GM19468 (cell line): ENCODE measurements around the gene OR13J1.
"Not testable (repeated sequence)": the region's sequence is repeated elsewhere in the genome, so short reads cannot be mapped to it uniquely, and the experiment has no call there.

Source experiments
- ATAC-seq: cut with Tn5 transposase; IDR thresholded peaks from one replicate; pipeline ENCODE4 v1.9.1; 2021; ENCODE audit warnings: mild to moderate bottlenecking, moderate library complexity, moderate number of reproducible peaks; ENCODE audit not compliant: unreplicated experiment; ENCODE audit errors: extremely low read depth

OR13J1 gene, protein sequence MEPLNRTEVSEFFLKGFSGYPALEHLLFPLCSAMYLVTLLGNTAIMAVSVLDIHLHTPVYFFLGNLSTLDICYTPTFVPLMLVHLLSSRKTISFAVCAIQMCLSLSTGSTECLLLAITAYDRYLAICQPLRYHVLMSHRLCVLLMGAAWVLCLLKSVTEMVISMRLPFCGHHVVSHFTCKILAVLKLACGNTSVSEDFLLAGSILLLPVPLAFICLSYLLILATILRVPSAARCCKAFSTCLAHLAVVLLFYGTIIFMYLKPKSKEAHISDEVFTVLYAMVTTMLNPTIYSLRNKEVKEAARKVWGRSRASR

DNA sequence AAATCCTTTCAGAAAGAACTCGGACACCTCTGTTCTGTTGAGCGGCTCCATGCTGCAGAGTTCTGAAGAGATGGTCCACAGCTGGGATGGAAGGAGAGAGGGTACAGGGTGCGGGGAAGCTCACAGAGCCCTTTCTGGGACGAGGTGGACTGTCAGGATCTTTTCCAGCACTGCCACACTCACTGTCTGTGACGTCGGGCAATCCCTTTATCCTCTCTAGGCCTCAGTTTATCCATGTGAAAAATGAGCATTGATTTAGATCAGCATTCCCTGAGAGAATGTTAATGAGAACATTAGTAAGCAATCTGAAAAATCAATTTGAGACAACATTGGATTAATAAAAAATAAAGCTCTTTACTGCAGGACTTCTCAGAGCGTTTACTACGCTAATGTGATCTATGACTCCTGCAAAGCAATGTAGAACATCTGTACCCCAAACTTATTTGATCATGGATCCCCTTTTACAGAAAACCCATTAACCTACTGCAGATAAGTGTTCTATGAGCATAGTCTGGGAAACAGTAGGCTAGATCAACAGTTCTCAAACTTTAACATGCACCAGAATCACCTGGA is at the start of gene OR13J1:
OR13J1 (minus strand) TSS at position 51 of the 573 bp plus-strand sequence; CDS start at position 51, 0 bp downstream.
- no peak for ATAC-seq

DNA sequence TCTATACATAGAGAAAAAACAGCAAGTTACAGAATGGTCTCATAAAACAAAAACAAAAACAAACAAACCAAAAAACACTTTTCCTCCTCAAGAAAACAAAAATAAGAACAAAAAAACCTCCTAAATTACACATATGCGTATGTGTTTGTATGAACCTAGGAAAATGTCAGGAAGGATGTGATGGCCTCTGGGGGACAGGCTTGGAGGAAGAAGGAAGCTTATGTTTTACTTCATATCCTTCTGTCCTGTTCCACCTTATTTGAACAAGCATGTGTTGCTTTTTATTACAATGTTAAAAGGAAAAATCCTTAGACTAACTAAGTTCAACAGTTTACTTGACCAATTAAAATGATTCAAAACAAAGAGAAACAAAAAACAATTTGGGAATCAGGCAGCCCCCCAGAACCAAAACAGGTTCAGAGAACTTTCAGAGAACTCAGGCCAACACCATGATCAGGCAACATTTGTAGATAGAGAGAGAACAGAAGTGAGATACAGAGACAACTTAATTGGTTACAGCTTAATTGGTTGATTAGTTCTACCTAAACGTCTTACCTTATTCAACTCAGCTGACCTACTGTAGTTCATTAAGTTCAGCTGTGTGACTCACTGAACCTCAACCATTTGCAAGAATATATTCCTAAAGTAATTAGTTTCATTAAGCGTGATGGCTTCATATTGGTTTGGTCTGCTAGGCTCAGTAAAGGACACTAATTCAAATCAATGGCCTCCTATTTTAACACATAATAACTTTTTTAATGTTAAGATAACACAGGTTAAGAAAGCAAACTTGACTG is 49.2 kb upstream of the OR13J1 start:
- no peak for ATAC-seq

DNA sequence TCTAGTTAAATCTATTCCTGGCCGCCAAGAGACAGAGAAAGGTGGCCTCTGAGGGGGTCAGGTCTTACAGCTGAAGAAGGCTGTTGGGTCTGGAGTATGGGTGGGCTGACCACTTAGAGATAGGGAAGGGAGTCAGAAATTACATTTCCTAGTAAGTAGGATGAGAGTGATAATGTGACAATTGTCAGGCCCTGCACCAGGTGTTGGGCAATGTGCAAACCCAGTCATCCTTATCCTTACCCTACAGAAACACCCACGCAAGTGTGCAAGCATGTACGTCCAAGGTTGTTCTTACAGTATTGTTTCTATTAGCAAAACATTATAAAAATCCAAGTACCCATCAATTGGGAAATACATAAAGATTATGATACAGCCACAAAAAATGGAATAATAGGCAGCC is 48.6 kb upstream of the OR13J1 start:
- ATAC-seq, result no peak

DNA sequence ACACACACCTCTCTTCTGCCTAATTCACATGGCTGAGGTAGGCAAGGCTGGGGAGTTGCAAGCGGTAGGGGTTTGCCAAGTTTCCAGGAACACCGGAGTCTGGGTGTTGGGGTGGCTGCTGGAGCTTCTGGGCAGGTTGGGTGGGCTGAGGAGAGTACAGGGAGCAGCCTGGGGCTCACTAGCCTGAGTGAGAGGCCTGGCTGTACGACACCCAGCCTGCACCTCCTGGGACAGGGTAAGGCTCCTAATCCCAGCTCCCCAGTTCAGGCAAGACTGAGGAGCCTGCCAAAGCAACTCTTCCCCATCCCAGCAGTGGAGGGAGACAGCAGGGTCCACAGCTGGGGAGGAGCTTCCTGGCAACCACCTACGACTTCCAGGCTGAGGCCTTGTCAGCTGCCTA is 47.1 kb upstream of the OR13J1 start:
- ATAC-seq, result no peak

DNA sequence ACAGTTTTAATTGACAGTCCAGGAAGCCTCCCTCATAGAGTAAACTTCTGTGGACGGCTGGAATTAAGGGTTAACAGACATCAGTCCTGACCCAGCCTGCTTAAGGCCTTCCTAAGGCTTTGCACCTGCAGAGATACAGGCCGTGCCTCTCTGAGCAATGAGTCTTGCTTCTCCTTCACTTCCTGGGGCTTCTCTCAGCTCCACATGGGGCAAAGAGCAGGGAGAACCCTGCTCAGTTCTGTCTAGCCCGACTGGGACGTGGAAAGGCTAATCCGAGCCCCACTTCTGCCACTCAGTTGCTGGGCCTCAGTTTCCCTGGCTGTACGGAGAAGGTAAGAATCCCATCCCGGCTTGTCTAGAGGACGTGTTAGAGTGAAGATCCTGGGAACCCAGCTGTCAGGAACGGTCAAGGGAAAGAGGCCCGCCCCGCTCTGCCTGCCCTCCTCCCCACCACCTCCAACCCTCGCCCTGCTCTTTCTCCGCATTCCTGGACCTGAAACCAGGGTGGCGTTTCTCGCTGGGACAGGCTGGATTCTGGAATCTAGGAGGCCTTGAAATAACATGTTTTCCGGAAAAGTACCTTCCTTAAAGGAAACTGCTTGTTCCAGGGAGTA is 45.6 kb upstream of the OR13J1 start:
- no peak for ATAC-seq

DNA sequence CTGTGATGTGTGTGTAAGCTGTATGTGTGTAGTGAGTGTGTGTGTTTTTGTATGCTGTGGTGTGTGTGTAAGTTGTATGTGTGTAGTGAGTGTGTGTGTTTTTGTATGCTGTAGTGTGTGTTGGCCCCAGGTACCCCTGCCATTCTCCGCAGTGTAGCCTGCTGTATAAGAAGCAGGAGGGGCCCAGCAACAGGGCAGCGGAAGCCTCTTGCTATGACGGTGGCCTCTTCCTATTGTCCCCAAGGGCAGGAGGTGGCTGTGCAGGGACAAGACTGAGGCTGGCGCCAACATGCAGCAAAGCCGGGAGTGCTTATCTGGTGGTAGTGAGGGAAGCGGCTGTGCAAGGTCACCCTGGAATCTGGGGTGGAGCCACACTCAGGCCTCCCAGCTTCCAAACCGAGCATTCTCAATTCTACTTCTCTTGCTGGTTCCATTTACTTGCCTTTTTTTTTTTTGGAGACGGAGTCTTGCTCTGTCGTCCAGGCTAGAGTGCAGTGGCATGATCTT is 44.2 kb upstream of the OR13J1 start:
- no peak for ATAC-seq

DNA sequence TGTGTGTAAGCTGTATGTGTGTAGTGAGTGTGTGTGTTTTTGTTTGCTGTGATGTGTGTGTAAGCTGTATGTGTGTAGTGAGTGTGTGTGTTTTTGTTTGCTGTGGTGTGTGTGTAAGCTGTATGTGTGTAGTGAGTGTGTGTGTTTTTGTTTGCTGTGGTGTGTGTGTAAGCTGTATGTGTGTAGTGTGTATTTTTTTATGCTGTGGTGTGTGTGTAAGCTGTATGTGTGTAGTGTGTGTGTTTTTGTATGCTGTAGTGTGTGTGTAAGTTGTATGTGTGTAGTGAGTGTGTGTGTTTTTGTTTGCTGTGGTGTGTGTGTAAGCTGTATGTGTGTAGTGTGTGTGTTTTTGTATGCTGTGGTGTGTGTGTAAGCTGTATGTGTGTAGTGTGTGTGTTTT is 43.2 kb upstream of the OR13J1 start:
- not testable (repeated sequence) for ATAC-seq

DNA sequence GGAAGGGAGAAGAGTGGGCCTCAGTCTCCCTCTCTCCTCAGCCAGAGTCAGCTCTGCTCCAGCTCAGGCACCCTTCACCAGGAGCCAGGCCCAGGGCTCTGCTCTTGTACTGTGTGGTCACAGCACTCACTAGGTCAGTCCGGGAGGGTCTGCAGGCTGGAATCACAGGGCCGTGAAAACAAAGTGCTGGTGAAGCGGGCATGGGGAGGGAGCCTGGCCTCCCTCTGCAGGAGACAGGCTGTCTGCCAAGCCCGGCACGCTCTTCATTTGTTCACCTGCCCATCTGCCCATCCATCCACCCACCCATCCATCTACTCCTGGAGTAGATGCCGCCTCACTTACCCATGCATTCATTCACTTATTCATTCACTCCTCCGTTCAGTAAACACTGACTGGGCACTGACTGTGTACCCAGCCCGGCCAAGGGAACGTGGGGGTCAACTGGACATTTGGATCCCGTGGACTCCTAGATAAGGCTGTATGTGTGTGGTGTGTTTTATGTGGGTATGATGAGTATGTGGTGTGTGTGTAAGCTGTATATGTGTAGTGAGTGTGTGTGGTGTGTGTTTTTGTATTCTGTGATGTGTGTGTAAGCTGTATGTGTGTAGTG is 42.7 kb upstream of the OR13J1 start:
- no peak for ATAC-seq

DNA sequence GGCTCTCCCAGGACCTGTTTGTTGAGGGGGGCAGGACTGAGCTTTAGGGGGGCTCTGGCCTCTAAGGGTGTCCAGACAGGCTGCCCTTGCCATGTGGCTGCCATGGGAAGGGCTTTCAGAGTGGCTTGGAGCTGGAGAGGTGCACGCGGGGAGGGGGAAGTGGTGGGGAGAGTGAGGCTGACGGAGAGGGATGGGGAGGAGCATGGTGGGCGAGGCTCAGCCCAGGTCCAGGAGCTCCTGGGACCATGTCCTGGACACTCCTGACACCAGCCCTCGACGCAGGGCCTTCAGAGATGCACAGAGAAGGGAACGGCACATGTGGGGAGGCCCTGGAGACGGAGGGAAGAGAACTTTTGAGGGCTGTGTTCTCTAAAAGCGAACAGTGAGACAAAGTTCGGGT is 41.5 kb upstream of the OR13J1 start:
- ATAC-seq, result no peak

DNA sequence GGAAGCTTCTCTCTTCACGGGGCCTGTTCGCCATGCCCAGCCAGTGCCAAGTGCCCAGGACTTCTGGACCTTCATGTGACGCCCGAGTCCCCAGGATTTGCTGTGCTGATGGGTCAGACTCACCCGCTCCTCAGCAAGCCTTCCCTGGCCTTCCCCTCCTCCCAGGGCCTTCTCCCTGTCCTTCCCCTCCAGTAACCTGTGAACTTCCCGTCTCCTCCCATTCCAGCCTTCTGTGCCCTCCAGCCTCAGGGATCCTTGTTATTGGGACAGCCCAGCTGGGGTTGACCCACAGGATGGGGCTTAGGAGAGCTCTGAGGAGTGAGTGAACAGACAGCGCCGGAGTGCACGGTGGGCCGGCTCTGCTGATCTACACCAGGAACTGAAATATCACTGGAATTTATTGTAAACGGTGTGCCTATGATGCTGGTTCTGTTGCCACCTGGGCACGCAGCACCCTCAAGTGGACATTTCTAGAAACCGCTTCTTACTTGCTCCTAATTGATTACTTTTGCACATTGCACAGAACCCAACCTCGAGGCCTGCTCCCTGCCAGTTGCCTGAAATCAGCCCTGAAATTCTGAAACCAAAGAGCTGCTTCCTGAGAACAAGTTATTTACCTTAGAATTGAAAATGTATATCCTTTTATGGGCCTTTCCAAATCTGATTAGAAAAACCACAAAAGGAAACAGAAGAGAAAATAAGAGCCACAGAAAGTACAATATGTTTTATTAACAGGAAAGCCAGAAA is 40.6 kb upstream of the OR13J1 start:
- no peak for ATAC-seq

DNA sequence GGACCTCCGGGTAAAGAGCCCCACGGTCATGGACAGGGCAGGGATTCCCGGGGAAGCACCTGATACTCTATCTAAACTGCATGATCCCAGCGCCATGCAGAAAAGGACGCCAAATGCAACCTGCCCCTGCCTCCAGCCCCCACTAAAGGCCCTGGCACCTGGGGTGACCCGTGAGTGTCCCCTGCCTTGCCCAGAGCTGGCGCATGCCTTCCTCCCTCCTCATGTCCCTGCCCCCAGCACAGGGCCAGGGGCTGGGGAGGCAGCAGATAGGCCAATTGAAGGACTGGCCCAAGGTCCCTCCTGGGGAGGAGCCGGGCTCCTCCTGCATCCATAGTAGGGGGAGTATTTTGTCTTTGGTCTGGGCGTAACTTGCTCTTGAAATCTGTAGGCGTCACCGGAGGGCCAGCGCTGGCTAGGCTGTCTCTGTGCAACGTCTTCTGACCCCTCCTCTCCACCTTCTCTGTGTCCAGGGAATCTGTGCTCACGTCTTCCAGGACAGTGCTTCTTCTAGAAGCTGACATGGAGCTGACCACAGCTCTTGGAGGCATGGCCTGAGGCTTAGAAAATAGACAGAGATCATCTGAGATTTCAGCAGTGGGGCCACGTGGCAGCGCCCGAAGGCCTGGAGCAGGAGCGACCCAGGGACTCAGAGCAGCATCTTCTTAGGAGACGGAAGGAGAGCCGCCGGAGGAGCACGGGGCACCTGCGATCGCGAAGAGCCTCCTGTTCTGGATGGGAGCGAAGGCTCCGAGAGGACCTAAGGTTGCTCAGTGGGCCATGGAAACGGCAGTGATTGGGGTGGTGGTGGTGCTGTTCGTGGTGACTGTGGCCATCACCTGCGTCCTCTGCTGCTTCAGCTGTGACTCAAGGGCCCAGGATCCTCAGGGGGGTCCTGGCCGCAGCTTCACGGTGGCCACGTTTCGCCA is 39.7 kb upstream of the OR13J1 start:
- ATAC-seq, result no peak

DNA sequence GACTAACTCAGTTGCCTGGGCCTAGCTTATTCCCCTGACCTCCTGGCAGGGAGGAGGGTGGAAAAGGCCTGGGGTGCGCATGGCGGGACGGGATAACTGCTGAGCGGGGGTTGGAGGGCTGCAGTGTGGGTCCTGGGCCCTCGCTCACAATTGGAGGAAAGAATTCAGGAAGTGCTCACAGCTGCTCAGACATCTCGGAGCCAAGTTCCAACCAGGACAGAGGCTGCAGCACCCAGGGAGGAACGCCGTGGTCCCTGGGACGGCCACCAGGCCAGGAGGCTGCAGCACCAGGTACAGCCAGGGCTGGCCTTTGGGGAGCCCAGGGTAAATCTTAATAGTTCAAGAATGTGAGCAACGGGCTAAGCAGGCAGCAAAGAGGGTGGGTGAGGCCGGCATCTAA is 39.1 kb upstream of the OR13J1 start, which contains the start of gene SPAAR:
SPAAR (plus strand) TSS at position 217 of the 400 bp plus-strand sequence. CDS start 974 bp downstream, outside the sequence.
- no peak for ATAC-seq

DNA sequence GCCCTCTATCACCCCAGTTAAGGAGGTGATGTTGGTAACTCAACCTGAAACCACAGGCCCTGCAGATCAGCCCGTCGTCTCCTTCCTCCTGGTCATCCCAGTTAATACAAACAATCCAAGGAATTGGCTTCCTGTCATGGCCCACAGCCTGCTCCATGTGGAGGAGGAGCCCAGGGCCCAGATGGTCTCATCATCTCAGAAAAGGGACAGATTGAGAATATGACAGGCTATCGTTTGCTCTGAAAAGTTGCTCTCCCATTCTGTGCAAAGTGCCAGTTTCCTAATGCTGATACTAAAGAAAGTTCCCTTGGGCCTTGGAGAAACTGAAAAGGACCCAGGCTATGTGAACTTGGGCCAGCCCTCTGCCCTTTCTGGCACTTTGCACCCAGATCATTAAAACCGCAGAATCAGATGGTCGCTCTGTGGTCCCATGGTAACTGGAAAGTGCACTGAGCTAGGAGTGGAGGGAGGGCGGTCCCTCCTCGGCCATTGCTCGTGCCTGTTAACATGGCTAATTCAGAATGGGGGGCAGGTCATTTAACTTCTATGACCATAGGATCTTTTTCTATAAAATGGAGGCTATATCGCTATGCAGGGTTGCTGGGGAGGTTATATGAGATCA is 38.4 kb upstream of the OR13J1 start:
- no peak for ATAC-seq

DNA sequence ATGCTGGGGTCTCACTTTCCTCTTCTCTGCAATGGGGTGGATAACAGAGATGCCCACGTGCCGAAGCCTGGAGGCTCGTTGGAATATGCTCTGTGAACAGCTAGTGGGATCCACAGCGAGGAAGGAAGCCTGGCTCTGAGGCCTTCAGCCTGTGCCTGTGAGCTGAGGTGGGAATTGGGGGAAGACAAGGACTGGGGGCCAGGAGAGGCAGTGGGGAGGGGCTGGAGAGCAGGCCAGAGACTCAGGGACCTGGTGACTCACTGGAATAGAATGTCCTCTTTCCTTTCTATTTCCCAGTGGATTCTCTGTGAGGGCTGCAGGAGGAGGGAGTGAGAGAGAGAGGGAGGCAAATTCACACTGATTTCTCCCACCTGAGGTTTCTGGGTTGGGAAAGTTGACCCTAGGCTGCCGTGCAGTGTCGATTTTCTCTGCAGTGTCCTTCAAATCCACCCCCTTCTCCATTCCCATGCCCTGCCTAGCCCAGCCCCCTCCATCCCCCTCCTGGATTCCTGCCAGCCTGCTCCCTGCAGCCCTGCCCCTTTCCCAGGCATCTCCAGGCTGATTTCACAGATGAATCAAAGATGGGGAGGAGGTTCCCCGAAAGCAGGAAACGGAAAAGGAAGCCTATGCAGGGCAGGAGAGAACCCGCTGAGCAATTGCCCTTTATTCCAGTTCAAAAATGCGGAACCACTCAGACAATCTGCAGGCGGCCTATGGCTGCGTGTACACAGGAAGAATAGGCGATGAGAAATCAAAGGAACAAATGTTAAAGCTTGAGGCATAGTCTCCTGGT is 37.7 kb upstream of the OR13J1 start:
- ATAC-seq, result no peak

DNA sequence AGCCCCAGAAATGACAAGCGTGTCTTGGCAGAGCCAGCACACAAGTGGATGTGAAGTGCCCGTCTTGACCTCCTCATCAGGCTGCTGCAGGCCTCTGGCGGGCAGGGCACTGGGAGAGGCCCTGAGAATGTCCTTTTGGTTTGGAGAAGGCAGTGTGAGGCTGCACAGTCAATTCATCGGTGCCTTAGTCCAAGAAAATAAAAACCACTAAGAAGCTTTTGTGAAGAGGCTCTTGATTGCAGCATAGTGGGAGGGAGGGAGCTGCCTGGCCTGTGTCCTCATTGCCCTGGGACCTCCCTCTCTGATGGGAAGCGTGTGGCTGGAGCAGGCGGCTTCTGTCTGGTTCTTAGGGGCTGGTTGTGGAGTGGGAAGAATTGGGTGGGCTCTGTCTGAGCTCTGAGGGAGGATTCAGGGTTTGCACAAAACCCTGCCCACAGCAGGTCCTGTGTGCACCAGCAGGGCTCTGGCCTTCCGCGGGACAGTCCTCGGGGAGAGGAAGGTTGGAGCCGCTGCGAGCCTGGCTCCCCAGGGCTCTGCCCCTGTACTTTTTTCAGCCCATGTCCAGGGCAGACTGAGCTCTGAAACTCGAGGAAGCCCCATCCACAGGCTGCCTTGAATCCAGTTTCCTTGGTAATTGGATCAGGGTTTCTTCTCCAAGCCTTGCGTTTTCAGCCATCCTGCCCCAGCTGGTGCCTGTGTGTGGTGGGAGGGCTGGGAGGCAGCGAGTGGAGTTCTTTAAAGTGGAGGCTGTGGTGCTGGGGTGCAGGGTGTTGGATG is 36.9 kb upstream of the OR13J1 start:
- ATAC-seq, result no peak

DNA sequence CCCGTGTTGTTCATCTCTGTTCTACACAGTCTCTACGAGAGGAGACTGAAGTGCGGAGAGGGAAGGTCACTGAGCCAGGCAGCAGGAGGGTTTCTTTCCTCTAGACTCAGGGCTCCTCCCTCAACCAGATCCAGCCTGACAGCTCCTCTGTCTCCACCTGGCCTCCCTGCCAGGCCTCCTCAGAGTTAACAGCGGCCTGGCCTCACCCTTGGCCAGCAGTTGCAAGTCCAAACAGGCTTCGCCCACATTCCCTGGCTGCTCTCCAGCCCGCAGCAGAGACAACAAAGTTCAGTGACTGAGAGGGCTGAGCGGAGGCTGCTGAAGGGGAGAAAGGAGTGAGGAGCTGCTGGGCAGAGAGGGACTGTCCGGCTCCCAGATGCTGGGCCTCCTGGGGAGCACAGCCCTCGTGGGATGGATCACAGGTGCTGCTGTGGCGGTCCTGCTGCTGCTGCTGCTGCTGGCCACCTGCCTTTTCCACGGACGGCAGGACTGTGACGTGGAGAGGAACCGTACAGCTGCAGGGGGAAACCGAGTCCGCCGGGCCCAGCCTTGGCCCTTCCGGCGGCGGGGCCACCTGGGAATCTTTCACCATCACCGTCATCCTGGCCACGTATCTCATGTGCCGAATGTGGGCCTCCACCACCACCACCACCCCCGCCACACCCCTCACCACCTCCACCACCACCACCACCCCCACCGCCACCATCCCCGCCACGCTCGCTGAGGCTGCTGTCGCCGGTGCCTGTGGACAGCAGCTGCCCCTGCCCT is 35.9 kb upstream of the OR13J1 start, which contains the start of gene HRCT1:
HRCT1 (plus strand) TSS at position 291 of the 768 bp plus-strand sequence; CDS start at position 377, 86 bp downstream.
- no peak for ATAC-seq
